ENCODE results near the gene AHSP. TPM values are rescaled to one million over a fixed set of nuclear protein-coding genes. Genes with fewer than 3 reads are reported as not detected.
"Not testable (repeated sequence)": the region's sequence is repeated elsewhere in the genome, so short reads cannot be mapped to it uniquely, and the experiment has no call there.

The AHSP gene
- total RNA-seq, 2 experiments from 2014 or later, result not detected

- Mint-ChIP-seq H3K27ac (no peak overlapping the region), H3K9me3 (peaks cover 6% of the 10 kb centered on the region), H3K36me3 (ENCODE audit: low read depth) (no peaks in the 10 kb centered on the region), H3K4me3 (no peak overlapping the region), H3K4me1 (ENCODE audit: low read depth) (no peaks in the 10 kb centered on the region), H3K27me3 (no peaks in the 10 kb centered on the region)
- no peak for TF ChIP-seq CTCF (IDR thresholded peaks at IDR 0.05)
- CTCF ChIA-PET, result no interaction called here
- intact Hi-C loops (cut with micrococcal nuclease), result no loop called here
- POLR2A ChIA-PET, result no interaction called here
- DNase-seq (no peak), ATAC-seq (no peak)
Observed at GRCh38 chr16:31521368-31521767, 6.3 kb upstream of the AHSP start.

GRCh38 chr16:31522071-31522470, 5.6 kb upstream of the AHSP start:
- no peaks in the 10 kb centered on the region for H3K36me3 Mint-ChIP-seq (ENCODE audit: low read depth)
- H3K4me3 Mint-ChIP-seq, result no peak overlapping the region
- ATAC-seq (no peak), DNase-seq (no peak)
- POLR2A ChIA-PET, result no interaction called here
- no peak overlapping the region for H3K27ac Mint-ChIP-seq
- no peaks in the 10 kb centered on the region for H3K27me3 Mint-ChIP-seq
- intact Hi-C loops (cut with micrococcal nuclease), result no loop called here
- peaks cover 6% of the 10 kb centered on the region for H3K9me3 Mint-ChIP-seq
- CTCF ChIA-PET, result no interaction called here
- H3K4me1 Mint-ChIP-seq (ENCODE audit: low read depth), result no peaks in the 10 kb centered on the region
- no peak for TF ChIP-seq CTCF (IDR thresholded peaks at IDR 0.05)

GRCh38 chr16:31523768-31524167, 3.9 kb upstream of the AHSP start:
- H3K9me3 Mint-ChIP-seq; H3K27ac Mint-ChIP-seq; POLR2A ChIA-PET; intact Hi-C loops (cut with micrococcal nuclease); ATAC-seq; CTCF ChIA-PET; H3K4me3 Mint-ChIP-seq; H3K36me3 Mint-ChIP-seq (ENCODE audit: low read depth); DNase-seq: not testable (repeated sequence)
- H3K4me1 Mint-ChIP-seq (ENCODE audit: low read depth), result peaks cover 11% of the 10 kb centered on the region
- H3K27me3 Mint-ChIP-seq, result peaks cover 11% of the 10 kb centered on the region

- Mint-ChIP-seq H3K4me3 (no peak overlapping the region), H3K27me3 (peaks cover 20% of the 10 kb centered on the region), H3K4me1 (ENCODE audit: low read depth) (peaks cover 16% of the 10 kb centered on the region), H3K36me3 (ENCODE audit: low read depth) (no peaks in the 10 kb centered on the region), H3K27ac (no peak overlapping the region), H3K9me3 (no peaks in the 10 kb centered on the region)
- CTCF ChIA-PET, result no interaction called here
- intact Hi-C loops (cut with micrococcal nuclease), result no loop called here
- TF ChIP-seq CTCF (IDR thresholded peaks at IDR 0.05), result no peak
- POLR2A ChIA-PET, result no interaction called here
- ATAC-seq (no peak), DNase-seq (no peak)
Observed at GRCh38 chr16:31525113-31525512, 2.6 kb upstream of the AHSP start.

- intact Hi-C loops (cut with micrococcal nuclease), result no loop called here
- CTCF ChIA-PET, result interaction anchor here (1.1 kb wide), 1 partner anchor 340 kb away, joined by 3 read pairs; no protein-coding TSS in a partner anchor
- no peaks in the 10 kb centered on the region for H3K36me3 Mint-ChIP-seq (ENCODE audit: low read depth)
- peak overlapping the region; percentile 9 for H3K4me3 Mint-ChIP-seq
- H3K4me1 Mint-ChIP-seq (ENCODE audit: low read depth), result peaks cover 16% of the 10 kb centered on the region
- ATAC-seq (no peak), DNase-seq (no peak)
- H3K27me3 Mint-ChIP-seq, result peaks cover 22% of the 10 kb centered on the region
- H3K27ac Mint-ChIP-seq, result no peak overlapping the region
- TF ChIP-seq CTCF (IDR thresholded peaks at IDR 0.05), result no peak
- POLR2A ChIA-PET, result no interaction called here
- H3K9me3 Mint-ChIP-seq, result no peaks in the 10 kb centered on the region
Observed at GRCh38 chr16:31528523-31529107, 915 bp downstream of the AHSP start.
